GM19193 (cell line): ENCODE measurements around the gene HTT.

Source experiments
- POLR2A ChIP-seq: IDR thresholded peaks from 4 replicates; pipeline ENCODE4 v1.6.1; 2011; ENCODE audit not compliant: insufficient read depth, insufficient read length; ENCODE audit errors: extremely low read depth

HTT gene

GRCh38 chr4:3174371-3175338 is 100.2 kb downstream of the HTT start:
- no peak for TF ChIP-seq POLR2A

- no peak for TF ChIP-seq POLR2A
Observed at GRCh38 chr4:3176367-3177229, 102.1 kb downstream of the HTT start.

- TF ChIP-seq POLR2A: no peak
Observed at GRCh38 chr4:3177426-3177825, 102.9 kb downstream of the HTT start.

- TF ChIP-seq POLR2A: no peak
Observed at GRCh38 chr4:3177905-3178304, 103.4 kb downstream of the HTT start.

- no peak for TF ChIP-seq POLR2A
Observed at GRCh38 chr4:3178351-3178750, 103.9 kb downstream of the HTT start.

- TF ChIP-seq POLR2A: no peak
Observed at GRCh38 chr4:3179126-3179706, 104.7 kb downstream of the HTT start.

GRCh38 chr4:3183008-3183407 is 108.5 kb downstream of the HTT start:
- TF ChIP-seq POLR2A: no peak

- no peak for TF ChIP-seq POLR2A
Observed at GRCh38 chr4:3184725-3185124, 110.2 kb downstream of the HTT start.

GRCh38 chr4:3186609-3187008 is 112.1 kb downstream of the HTT start:
- no peak for TF ChIP-seq POLR2A

- no peak for TF ChIP-seq POLR2A
Observed at GRCh38 chr4:3188118-3188517, 113.6 kb downstream of the HTT start.

GRCh38 chr4:3189459-3189858 is 115.0 kb downstream of the HTT start:
- TF ChIP-seq POLR2A: no peak

GRCh38 chr4:3190549-3190948 is 116.1 kb downstream of the HTT start:
- TF ChIP-seq POLR2A: no peak

- TF ChIP-seq POLR2A: no peak
Observed at GRCh38 chr4:3192188-3192587, 117.7 kb downstream of the HTT start.

- no peak for TF ChIP-seq POLR2A
Observed at GRCh38 chr4:3192827-3193226, 118.3 kb downstream of the HTT start.

GRCh38 chr4:3193531-3194203 is 119.2 kb downstream of the HTT start:
- no peak for TF ChIP-seq POLR2A
